ENCODE data around the gene RPS5. TPM values are rescaled to one million over a fixed set of nuclear protein-coding genes. Genes with fewer than 3 reads are reported as not detected.

RPS5 gene
- total RNA-seq, 1 experiment from 2014 or later = 1,249 TPM

DNA sequence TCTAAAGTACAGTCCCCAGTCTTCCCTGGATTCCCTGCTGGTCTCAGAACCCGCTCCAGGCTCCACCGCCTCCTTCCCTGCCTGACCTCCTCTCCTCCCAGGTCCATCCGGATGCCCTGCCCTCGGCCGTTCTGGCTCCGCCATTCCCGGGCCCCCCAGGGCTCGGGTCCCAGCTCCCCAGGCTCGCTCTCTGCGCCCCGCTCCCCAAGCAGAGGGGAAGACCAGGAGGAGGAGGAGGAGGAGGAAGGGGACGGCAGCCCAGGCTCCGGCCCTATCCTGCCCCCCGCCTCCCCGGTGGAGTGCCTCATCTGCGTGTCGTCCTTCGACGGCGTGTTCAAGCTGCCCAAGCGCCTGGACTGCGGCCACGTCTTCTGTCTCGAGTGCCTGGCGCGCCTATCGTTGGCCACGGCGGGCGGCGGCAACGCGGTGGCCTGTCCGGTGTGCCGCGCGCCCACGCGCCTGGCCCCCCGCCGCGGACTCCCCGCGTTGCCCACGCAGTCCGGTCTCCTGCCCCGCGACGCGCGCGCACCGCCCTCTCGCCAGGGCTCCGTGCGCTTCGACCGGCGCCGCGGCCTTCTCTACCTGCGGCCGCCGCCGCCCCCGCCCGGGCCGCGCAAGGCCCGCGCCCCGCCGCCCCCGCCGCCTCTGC lies 9.0 kb downstream of the RPS5 start:
- intact Hi-C loops (cut with micrococcal nuclease; ENCODE audit: unreplicated experiment) = no loop called here
- H3K27ac ChIP-seq (ENCODE audit: low read depth, low read length, poor library complexity, severe bottlenecking) = no peak overlapping the region
- CTCF ChIA-PET = no interaction called here
- TF ChIP-seq, protein P1, sequence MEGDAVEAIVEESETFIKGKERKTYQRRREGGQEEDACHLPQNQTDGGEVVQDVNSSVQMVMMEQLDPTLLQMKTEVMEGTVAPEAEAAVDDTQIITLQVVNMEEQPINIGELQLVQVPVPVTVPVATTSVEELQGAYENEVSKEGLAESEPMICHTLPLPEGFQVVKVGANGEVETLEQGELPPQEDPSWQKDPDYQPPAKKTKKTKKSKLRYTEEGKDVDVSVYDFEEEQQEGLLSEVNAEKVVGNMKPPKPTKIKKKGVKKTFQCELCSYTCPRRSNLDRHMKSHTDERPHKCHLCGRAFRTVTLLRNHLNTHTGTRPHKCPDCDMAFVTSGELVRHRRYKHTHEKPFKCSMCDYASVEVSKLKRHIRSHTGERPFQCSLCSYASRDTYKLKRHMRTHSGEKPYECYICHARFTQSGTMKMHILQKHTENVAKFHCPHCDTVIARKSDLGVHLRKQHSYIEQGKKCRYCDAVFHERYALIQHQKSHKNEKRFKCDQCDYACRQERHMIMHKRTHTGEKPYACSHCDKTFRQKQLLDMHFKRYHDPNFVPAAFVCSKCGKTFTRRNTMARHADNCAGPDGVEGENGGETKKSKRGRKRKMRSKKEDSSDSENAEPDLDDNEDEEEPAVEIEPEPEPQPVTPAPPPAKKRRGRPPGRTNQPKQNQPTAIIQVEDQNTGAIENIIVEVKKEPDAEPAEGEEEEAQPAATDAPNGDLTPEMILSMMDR (conservative IDR thresholded peaks at IDR 0.05; ENCODE audit: low read depth, low read length) = no peak
- no peak for TF ChIP-seq EZH2 (IDR thresholded peaks at IDR 0.05; ENCODE audit: borderline replicate concordance, low read depth, low read length, poor library complexity, severe bottlenecking)
- no peak for DNase-seq (ENCODE audit: low spot score)
- no TSS peak for BruUV-seq (replicated peaks)
- H3K4me1 ChIP-seq (ENCODE audit: insufficient read depth, low read length, poor library complexity, severe bottlenecking) = peaks cover 10% of the 10 kb centered on the region
- no peak overlapping the region for H3K4me3 ChIP-seq (ENCODE audit: low read depth, low read length, poor library complexity, severe bottlenecking)
- POLR2A ChIA-PET (ENCODE audit: low non-redundant PET) = no interaction called here
- H3K36me3 ChIP-seq (ENCODE audit: insufficient read depth, low read length, poor library complexity, severe bottlenecking) = peaks cover 42% of the 10 kb centered on the region
- no peaks in the 10 kb centered on the region for H3K9me3 ChIP-seq (ENCODE audit: low read depth, low read length, poor library complexity, severe bottlenecking)
- H3K27me3 ChIP-seq (replicated peaks; ENCODE audit: insufficient read depth, low read depth, low read length, poor library complexity) = no peaks in the 10 kb centered on the region

- no peaks in the 10 kb centered on the region for H3K27me3 ChIP-seq (replicated peaks; ENCODE audit: insufficient read depth, low read depth, low read length, poor library complexity)
- no peak overlapping the region for H3K27ac ChIP-seq (ENCODE audit: low read depth, low read length, poor library complexity, severe bottlenecking)
- H3K4me3 ChIP-seq (ENCODE audit: low read depth, low read length, poor library complexity, severe bottlenecking) = no peak overlapping the region
- TF ChIP-seq, protein P1 (conservative IDR thresholded peaks at IDR 0.05; ENCODE audit: low read depth, low read length) = no peak
- no peak for TF ChIP-seq EZH2 (IDR thresholded peaks at IDR 0.05; ENCODE audit: borderline replicate concordance, low read depth, low read length, poor library complexity, severe bottlenecking)
- BruUV-seq (replicated peaks) = no TSS peak
- CTCF ChIA-PET = no interaction called here
- no peak for DNase-seq (ENCODE audit: low spot score)
- POLR2A ChIA-PET (ENCODE audit: low non-redundant PET) = no interaction called here
- H3K4me1 ChIP-seq (ENCODE audit: insufficient read depth, low read length, poor library complexity, severe bottlenecking) = peaks cover 10% of the 10 kb centered on the region
- peaks cover 36% of the 10 kb centered on the region for H3K36me3 ChIP-seq (ENCODE audit: insufficient read depth, low read length, poor library complexity, severe bottlenecking)
- intact Hi-C loops (cut with micrococcal nuclease; ENCODE audit: unreplicated experiment) = no loop called here
- H3K9me3 ChIP-seq (ENCODE audit: low read depth, low read length, poor library complexity, severe bottlenecking) = no peaks in the 10 kb centered on the region
These were observed 9.8 kb downstream of the RPS5 start for GRCh38 chr19:58396691-58397532.

DNA sequence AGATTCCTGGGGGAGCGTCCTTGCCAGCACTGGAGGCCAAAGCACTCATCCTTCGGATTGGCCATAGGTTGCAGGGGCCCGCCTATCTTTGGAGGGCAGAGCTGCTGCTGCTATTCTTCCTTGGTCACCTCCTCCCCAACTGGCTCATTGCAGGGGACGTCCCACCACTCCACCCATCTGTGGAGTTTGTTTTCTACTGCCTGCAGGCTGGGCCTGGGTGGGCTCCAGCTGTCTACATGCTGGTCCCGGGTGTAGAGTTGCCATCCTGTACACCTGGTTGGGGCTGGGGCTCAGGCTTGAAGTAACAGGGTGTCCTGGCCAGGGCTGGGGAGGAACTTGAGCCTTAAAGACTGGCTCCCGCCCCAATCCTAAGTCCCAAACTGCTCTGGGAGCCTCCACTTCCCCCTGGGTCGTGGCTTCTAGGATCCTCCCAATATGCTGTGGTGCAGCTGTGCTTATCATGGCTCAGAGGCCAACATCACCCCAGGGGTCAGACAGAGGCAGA lies 10.5 kb downstream of the RPS5 start:
- Histone ChIP-seq H3K27me3 (replicated peaks; ENCODE audit: insufficient read depth, low read depth, low read length, poor library complexity) (no peaks in the 10 kb centered on the region), H3K27ac (ENCODE audit: low read depth, low read length, poor library complexity, severe bottlenecking) (no peak overlapping the region), H3K4me3 (ENCODE audit: low read depth, low read length, poor library complexity, severe bottlenecking) (no peak overlapping the region), H3K36me3 (ENCODE audit: insufficient read depth, low read length, poor library complexity, severe bottlenecking) (peaks cover 29% of the 10 kb centered on the region), H3K9me3 (ENCODE audit: low read depth, low read length, poor library complexity, severe bottlenecking) (no peaks in the 10 kb centered on the region), H3K4me1 (ENCODE audit: insufficient read depth, low read length, poor library complexity, severe bottlenecking) (peaks cover 10% of the 10 kb centered on the region)
- TF ChIP-seq EZH2 (IDR thresholded peaks at IDR 0.05; ENCODE audit: borderline replicate concordance, low read depth, low read length, poor library complexity, severe bottlenecking) = no peak
- TF ChIP-seq, protein P1 (conservative IDR thresholded peaks at IDR 0.05; ENCODE audit: low read depth, low read length) = no peak
- no TSS peak for BruUV-seq (replicated peaks)
- no peak for DNase-seq (ENCODE audit: low spot score)
- POLR2A ChIA-PET (ENCODE audit: low non-redundant PET) = no interaction called here
- CTCF ChIA-PET = no interaction called here
- intact Hi-C loops (cut with micrococcal nuclease; ENCODE audit: unreplicated experiment) = no loop called here
